Measurements from ENCODE around the gene MEX3C.

DNA sequence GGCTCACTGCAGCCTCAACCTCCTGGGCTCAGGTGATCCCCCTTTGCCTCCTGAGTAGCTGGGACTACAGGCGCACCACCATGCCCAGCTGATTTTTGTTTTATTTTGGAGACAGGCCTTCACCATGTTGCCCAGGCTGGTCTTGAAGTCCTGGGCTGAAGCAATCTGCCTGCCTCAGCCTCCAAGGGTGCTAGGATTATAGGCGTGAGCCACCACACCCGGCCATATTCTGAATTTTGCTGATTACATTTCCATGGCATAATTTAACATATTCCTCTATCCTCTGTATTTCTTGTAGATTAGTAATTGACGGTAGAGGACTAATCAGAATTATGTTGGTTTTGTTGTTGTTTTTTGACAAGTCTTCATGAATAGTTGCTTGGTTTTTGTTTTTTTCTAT, 50.6 kb downstream of the MEX3C start:
- TF ChIP-seq MAFK (IDR thresholded peaks at IDR 0.05; ENCODE audit: low read depth, low read length) (no peak), CEBPB (IDR thresholded peaks at IDR 0.05; ENCODE audit: low read depth, low read length) (no peak), CTCF (conservative IDR thresholded peaks at IDR 0.05; ENCODE audit: low read depth, low read length) (no peak), POLR2A (IDR thresholded peaks at IDR 0.05; ENCODE audit: low read depth, low read length) (no peak), ELK1 (IDR thresholded peaks at IDR 0.05; ENCODE audit: borderline replicate concordance, low read depth, low read length) (no peak), CHD1 (IDR thresholded peaks at IDR 0.05; ENCODE audit: low read depth, low read length) (no peak), SMC3 (IDR thresholded peaks at IDR 0.05; ENCODE audit: low read depth, low read length) (no peak), RFX5 (IDR thresholded peaks at IDR 0.05; ENCODE audit: low read depth, low read length) (no peak), RCOR1 (IDR thresholded peaks at IDR 0.05; ENCODE audit: insufficient replicate concordance, low read length) (no peak), MAZ (IDR thresholded peaks at IDR 0.05; ENCODE audit: borderline replicate concordance, low read depth, low read length) (no peak), FOS (IDR thresholded peaks at IDR 0.05; ENCODE audit: low read depth, low read length) (no peak), RAD21 (IDR thresholded peaks at IDR 0.05; ENCODE audit: low read length) (no peak), USF2 (IDR thresholded peaks at IDR 0.05; ENCODE audit: low read depth, low read length) (no peak)
